Glutamatergic neuron (in vitro differentiated cells): ENCODE data around the gene MIEN1. TPM values are rescaled to one million over a fixed set of nuclear protein-coding genes. Genes with fewer than 3 reads are reported as not detected.

Source experiments
- DNase-seq: peaks from one replicate; pipeline ENCODE4 v3.0.0; 2022
- H3K27ac Mint-ChIP-seq: one replicate; pipeline ENCODE4 v1.8.0; 2020; ENCODE audit warnings: mild to moderate bottlenecking, mixed read lengths, inconsistent platforms; ENCODE audit not compliant: unreplicated experiment
- H3K27me3 Mint-ChIP-seq: one replicate; pipeline ENCODE4 v1.8.0; 2020; ENCODE audit warnings: mild to moderate bottlenecking, moderate library complexity, mixed read lengths, inconsistent platforms; ENCODE audit not compliant: unreplicated experiment
- H3K36me3 Mint-ChIP-seq: one replicate; pipeline ENCODE4 v1.8.0; 2020; ENCODE audit warnings: mild to moderate bottlenecking, mixed read lengths, inconsistent platforms; ENCODE audit not compliant: unreplicated experiment
- H3K4me1 Mint-ChIP-seq: one replicate; pipeline ENCODE4 v1.8.0; 2020; ENCODE audit warnings: mild to moderate bottlenecking, low read depth, mixed read lengths, inconsistent platforms; ENCODE audit not compliant: unreplicated experiment
- H3K4me3 Mint-ChIP-seq: one replicate; pipeline ENCODE4 v1.8.0; 2020; ENCODE audit warnings: mild to moderate bottlenecking, mixed read lengths, inconsistent platforms; ENCODE audit not compliant: unreplicated experiment
- H3K9me3 Mint-ChIP-seq: one replicate; pipeline ENCODE4 v1.8.0; 2020; ENCODE audit warnings: mild to moderate bottlenecking, moderate library complexity, mixed read lengths, inconsistent platforms; ENCODE audit not compliant: unreplicated experiment
- total RNA-seq: library from RNA; stranded (reverse); fragmentation: NEBNext Ultra II Directional; extraction: Animal tissue kit (Norgen Biotek cat#: 25700); gene quantifications from one replicate; pipeline ENCODE4 v1.2.1, GENCODE V29; 2021; ENCODE audit not compliant: unreplicated experiment
- TF ChIP-seq, protein P1 (sequence below): fragments of 200-600 bp; sonication (generic); IDR thresholded peaks from one replicate; pipeline ENCODE4 v1.5.0; 2021; ENCODE audit not compliant: partially characterized antibody, unreplicated experiment

MIEN1 gene
- total RNA-seq, 1 donor from 2014 or later: 52.2 TPM

DNA sequence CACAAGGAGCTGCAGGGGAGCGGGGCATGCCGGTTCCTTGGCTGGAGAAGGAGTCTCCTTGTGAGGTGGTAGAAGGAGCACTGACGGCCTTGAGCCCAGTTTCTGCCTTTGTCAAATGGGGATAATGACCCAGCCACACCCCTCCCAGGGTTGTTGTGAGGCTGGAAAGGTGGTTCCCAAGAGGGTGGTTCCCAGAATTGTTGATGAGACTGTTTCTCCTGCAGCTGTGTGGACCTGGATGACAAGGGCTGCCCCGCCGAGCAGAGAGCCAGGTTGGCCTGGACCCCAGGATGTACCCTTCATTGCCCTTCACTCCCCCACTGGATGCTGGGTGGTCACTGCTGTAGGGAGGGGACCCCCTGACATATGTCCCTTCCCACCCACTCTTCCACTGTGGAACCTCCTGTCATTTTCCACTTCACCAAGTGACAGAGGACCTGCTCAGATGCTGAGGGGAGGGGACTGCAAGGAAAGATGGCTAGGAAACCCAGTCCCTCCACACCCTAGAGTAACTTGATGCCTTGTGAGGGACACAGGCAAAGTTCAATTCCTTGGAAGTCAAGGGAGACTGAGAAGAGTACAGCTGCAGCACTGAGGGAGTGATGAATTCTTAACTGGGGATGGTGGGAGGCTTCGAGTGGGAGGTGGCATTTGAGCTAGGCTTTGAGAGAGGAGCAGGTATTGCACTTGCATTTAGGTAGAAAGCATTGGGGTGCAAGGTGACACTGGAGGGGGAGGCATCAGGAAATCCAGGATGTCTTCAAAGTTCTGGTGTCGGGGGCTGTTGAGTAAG is 10.6 kb downstream of the MIEN1 start:
- Mint-ChIP-seq H3K27me3 (peaks cover 5% of the 10 kb centered on the region), H3K4me1 (no peaks in the 10 kb centered on the region), H3K27ac (no peak overlapping the region), H3K36me3 (no peaks in the 10 kb centered on the region), H3K9me3 (peaks cover 3% of the 10 kb centered on the region), H3K4me3 (no peak overlapping the region)
- TF ChIP-seq, protein P1, sequence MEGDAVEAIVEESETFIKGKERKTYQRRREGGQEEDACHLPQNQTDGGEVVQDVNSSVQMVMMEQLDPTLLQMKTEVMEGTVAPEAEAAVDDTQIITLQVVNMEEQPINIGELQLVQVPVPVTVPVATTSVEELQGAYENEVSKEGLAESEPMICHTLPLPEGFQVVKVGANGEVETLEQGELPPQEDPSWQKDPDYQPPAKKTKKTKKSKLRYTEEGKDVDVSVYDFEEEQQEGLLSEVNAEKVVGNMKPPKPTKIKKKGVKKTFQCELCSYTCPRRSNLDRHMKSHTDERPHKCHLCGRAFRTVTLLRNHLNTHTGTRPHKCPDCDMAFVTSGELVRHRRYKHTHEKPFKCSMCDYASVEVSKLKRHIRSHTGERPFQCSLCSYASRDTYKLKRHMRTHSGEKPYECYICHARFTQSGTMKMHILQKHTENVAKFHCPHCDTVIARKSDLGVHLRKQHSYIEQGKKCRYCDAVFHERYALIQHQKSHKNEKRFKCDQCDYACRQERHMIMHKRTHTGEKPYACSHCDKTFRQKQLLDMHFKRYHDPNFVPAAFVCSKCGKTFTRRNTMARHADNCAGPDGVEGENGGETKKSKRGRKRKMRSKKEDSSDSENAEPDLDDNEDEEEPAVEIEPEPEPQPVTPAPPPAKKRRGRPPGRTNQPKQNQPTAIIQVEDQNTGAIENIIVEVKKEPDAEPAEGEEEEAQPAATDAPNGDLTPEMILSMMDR: no peak
- no peak for DNase-seq

DNA sequence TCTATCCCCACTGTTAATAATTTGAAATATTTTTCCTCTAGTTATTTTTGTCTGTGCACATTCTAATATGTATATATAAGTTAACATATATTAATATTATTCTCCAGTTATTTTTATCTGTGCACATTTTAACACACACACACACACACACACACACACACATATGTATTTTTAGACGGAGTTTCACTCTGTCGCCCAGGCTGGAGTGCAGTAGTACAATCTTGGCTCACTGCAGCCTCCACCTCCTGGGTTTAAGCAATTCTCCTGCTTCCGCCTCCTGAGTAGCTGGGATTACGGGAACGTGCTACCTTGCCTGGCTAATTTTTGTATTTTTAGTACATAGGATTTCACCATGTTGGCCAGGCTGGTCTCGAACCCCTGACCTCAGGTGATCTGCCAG is 12.7 kb downstream of the MIEN1 start:
- TF ChIP-seq, protein P1: no peak
- no peaks in the 10 kb centered on the region for H3K36me3 Mint-ChIP-seq
- DNase-seq: no peak
- H3K27me3 Mint-ChIP-seq: peaks cover 5% of the 10 kb centered on the region
- no peak overlapping the region for H3K4me3 Mint-ChIP-seq
- H3K27ac Mint-ChIP-seq: no peak overlapping the region
- H3K4me1 Mint-ChIP-seq: no peaks in the 10 kb centered on the region
- H3K9me3 Mint-ChIP-seq: peaks cover 3% of the 10 kb centered on the region

DNA sequence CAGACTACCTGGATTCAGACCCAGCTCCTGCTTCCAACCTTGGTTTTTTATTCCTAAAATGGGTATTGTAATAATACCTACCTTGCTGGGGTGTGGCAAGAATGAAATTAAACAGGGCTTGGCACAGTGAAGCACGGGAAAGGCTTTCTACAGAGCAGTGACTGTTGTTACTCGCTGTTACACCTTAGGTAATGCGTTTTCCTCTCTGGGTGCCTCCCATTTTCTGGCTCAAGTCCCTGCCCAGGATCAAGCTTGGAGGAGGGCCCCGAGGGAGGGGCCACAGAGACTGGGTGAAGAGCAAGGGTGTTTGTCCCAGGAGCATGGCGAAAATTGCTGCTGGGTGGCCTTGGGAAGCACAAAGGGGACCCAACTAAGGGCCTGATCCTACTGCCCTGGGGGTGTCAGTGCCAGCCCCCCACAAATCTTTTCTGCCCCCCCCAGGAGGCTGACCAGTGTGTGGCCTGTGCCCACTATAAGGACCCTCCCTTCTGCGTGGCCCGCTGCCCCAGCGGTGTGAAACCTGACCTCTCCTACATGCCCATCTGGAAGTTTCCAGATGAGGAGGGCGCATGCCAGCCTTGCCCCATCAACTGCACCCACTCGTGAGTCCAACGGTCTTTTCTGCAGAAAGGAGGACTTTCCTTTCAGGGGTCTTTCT is 13.3 kb downstream of the MIEN1 start:
- H3K9me3 Mint-ChIP-seq: peaks cover 3% of the 10 kb centered on the region
- no peak overlapping the region for H3K4me3 Mint-ChIP-seq
- H3K36me3 Mint-ChIP-seq: no peaks in the 10 kb centered on the region
- TF ChIP-seq, protein P1: no peak
- peaks cover 5% of the 10 kb centered on the region for H3K27me3 Mint-ChIP-seq
- H3K4me1 Mint-ChIP-seq: no peaks in the 10 kb centered on the region
- DNase-seq: no peak
- no peak overlapping the region for H3K27ac Mint-ChIP-seq

DNA sequence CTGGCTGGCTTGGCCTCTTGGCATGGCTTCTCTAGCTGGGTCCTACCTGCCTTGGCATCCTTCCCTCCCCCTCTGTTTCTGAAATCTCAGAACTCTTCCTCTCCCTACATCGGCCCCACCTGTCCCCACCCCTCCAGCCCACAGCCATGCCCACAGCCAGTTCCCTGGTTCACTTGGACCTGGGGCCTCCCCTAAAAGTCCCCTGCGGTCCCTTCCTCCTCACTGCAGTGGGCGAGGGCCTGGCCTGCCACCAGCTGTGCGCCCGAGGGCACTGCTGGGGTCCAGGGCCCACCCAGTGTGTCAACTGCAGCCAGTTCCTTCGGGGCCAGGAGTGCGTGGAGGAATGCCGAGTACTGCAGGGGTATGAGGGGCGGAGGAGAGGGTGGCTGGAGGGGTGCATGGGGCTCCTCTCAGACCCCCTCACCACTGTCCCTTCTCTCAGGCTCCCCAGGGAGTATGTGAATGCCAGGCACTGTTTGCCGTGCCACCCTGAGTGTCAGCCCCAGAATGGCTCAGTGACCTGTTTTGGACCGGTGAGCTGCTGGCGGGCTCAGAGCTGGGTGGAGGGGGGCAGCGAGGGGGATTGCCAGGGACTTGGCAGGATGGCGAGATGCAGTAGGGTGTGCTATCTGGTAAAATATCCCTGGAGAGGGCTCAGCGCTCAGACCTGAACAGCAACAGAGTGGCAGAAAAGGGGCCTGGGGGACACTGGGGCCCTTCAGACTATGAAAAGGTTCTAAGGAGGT is 14.1 kb downstream of the MIEN1 start:
- TF ChIP-seq, protein P1: no peak
- Mint-ChIP-seq H3K27me3 (peaks cover 5% of the 10 kb centered on the region), H3K9me3 (peaks cover 3% of the 10 kb centered on the region), H3K36me3 (no peaks in the 10 kb centered on the region), H3K4me3 (no peak overlapping the region), H3K4me1 (peaks cover 3% of the 10 kb centered on the region), H3K27ac (no peak overlapping the region)
- no peak for DNase-seq
